H9 (cell line): Measurements from ENCODE around the gene CBFA2T2. TPM values are rescaled to one million over a fixed set of nuclear protein-coding genes. Genes with fewer than 3 reads are reported as not detected.

Experiments used
- DNase-seq: peaks from one replicate; pipeline ENCODE4 v3.0.0-alpha.2; 2017
- H2AFZ ChIP-seq: one replicate; pipeline ENCODE4 v1.6.1; 2013; ENCODE audit warnings: mild to moderate bottlenecking, low read length, control low read depth, moderate library complexity
- H2AK5ac ChIP-seq: 2 replicates; pipeline ENCODE4 v1.6.1; 2013; ENCODE audit warnings: low read length, control low read depth, mixed read lengths; ENCODE audit not compliant: insufficient read length
- H2BK120ac ChIP-seq: one replicate; pipeline ENCODE4 v1.6.1; 2013; ENCODE audit warnings: low read depth, mild to moderate bottlenecking, low read length, control low read depth, inconsistent platforms; ENCODE audit not compliant: poor library complexity, severe bottlenecking
- H2BK12ac ChIP-seq: 2 replicates; pipeline ENCODE4 v1.6.1; 2013; ENCODE audit warnings: low read length, control low read depth, mixed read lengths, low read depth; ENCODE audit not compliant: insufficient read length
- H2BK15ac ChIP-seq: 2 replicates; pipeline ENCODE4 v1.6.1; 2013; ENCODE audit warnings: low read depth, low read length, control low read depth
- H2BK20ac ChIP-seq: one replicate; pipeline ENCODE4 v1.6.1; 2013; ENCODE audit warnings: low read depth, mild to moderate bottlenecking, low read length, control low read depth, inconsistent platforms; ENCODE audit not compliant: poor library complexity, severe bottlenecking
- H2BK5ac ChIP-seq: 2 replicates; pipeline ENCODE4 v1.6.1; 2013; ENCODE audit warnings: low read length, control low read depth, mixed read lengths; ENCODE audit not compliant: insufficient read length
- H3K14ac ChIP-seq: 2 replicates; pipeline ENCODE4 v1.6.1; 2013; ENCODE audit warnings: low read length, control low read depth; ENCODE audit not compliant: insufficient read depth
- H3K18ac ChIP-seq: 2 replicates; pipeline ENCODE4 v1.6.1; 2013; ENCODE audit warnings: low read depth, mild to moderate bottlenecking, mixed read lengths, low read length, control low read depth; ENCODE audit not compliant: insufficient read length
- H3K23ac ChIP-seq: 2 replicates; pipeline ENCODE4 v1.6.1; 2013; ENCODE audit warnings: low read length, control low read depth, mixed read lengths, low read depth; ENCODE audit not compliant: insufficient read length
- H3K23me2 ChIP-seq: 2 replicates; pipeline ENCODE4 v1.6.1; 2013; ENCODE audit warnings: low read depth, mild to moderate bottlenecking, mixed read lengths, low read length, control low read depth; ENCODE audit not compliant: insufficient read length, poor library complexity, severe bottlenecking
- H3K27ac ChIP-seq: 2 replicates; pipeline ENCODE4 v1.5.1; 2013; ENCODE audit warnings: low read length, control low read depth, mixed read lengths, low read depth; ENCODE audit not compliant: insufficient read length
- H3K27me3 ChIP-seq: 2 replicates; pipeline ENCODE4 v1.6.1; 2013; ENCODE audit warnings: low read length, control low read depth, inconsistent platforms; ENCODE audit not compliant: insufficient read depth
- H3K4ac ChIP-seq: 2 replicates; pipeline ENCODE4 v1.6.1; 2013; ENCODE audit warnings: low read depth, mild to moderate bottlenecking, control low read depth, inconsistent platforms, low read length, moderate library complexity
- H3K4me1 ChIP-seq: 2 replicates; pipeline ENCODE4 v1.6.1; 2013; ENCODE audit warnings: low read length, control low read depth, inconsistent platforms; ENCODE audit not compliant: insufficient read depth
- H3K4me2 ChIP-seq: 2 replicates; pipeline ENCODE4 v1.6.1; 2013; ENCODE audit warnings: low read length, control low read depth, mixed read lengths; ENCODE audit not compliant: insufficient read length, insufficient read depth
- H3K56ac ChIP-seq: 2 replicates; pipeline ENCODE4 v1.6.1; 2013; ENCODE audit warnings: low read depth, mild to moderate bottlenecking, mixed read lengths, low read length, control low read depth; ENCODE audit not compliant: insufficient read length
- H3K79me1 ChIP-seq: 2 replicates; pipeline ENCODE4 v1.6.1; 2013; ENCODE audit warnings: low read depth, mild to moderate bottlenecking, moderate library complexity, low read length, control low read depth, inconsistent platforms; ENCODE audit not compliant: insufficient read depth, poor library complexity, severe bottlenecking
- H3K79me2 ChIP-seq: 2 replicates; pipeline ENCODE4 v1.6.1; 2013; ENCODE audit warnings: low read length, control low read depth, inconsistent platforms; ENCODE audit not compliant: insufficient read depth
- H3K9ac ChIP-seq: 2 replicates; pipeline ENCODE4 v1.6.1; 2013; ENCODE audit warnings: low read length, control low read depth, mixed read lengths; ENCODE audit not compliant: insufficient read length; ENCODE audit errors: extremely low read depth
- H3K9me3 ChIP-seq: one replicate; pipeline ENCODE4 v1.6.1; 2013; ENCODE audit warnings: low read depth, low read length, inconsistent platforms; ENCODE audit not compliant: control insufficient read depth
- H3T11ph ChIP-seq: one replicate; pipeline ENCODE4 v1.6.1; 2013; ENCODE audit warnings: mild to moderate bottlenecking, low read length, control low read depth, inconsistent platforms
- H4K20me1 ChIP-seq: one replicate; pipeline ENCODE4 v1.6.1; 2013; ENCODE audit not compliant: control insufficient read depth, insufficient read length, insufficient read depth
- H4K5ac ChIP-seq: 2 replicates; pipeline ENCODE4 v1.6.1; 2013; ENCODE audit warnings: low read depth, mild to moderate bottlenecking, mixed read lengths, low read length, control low read depth; ENCODE audit not compliant: insufficient read length
- H4K8ac ChIP-seq: replicated peaks from 2 replicates; pipeline ENCODE4 v1.6.1; 2013; ENCODE audit warnings: low read length, control low read depth, mixed read lengths, low read depth; ENCODE audit not compliant: insufficient read length
- H4K91ac ChIP-seq: 2 replicates; pipeline ENCODE4 v1.6.1; 2013; ENCODE audit warnings: low read depth, mild to moderate bottlenecking, moderate library complexity, mixed read lengths, low read length, control low read depth; ENCODE audit not compliant: insufficient read length
- H3K27ac Mint-ChIP-seq, 3 experiments: 2 replicates in 2 of 3; 3 replicates in 1 of 3; pipeline ENCODE4 v1.8.0; 2020 to 2021; ENCODE audit warnings: mixed read lengths in 3 of 3, mild to moderate bottlenecking in 1 of 3, moderate library complexity in 1 of 3
- H3K27me3 Mint-ChIP-seq: 2 replicates; pipeline ENCODE4 v1.8.0; 2021; ENCODE audit warnings: low read depth, mild to moderate bottlenecking, moderate library complexity, mixed read lengths
- H3K36me3 Mint-ChIP-seq, 3 experiments: 2 replicates in 2 of 3; 3 replicates in 1 of 3; pipeline ENCODE4 v1.8.0; 2020 to 2021; ENCODE audit warnings: low read depth in 3 of 3, mixed read lengths in 3 of 3; ENCODE audit not compliant: insufficient read depth in 1 of 3
- H3K4me1 Mint-ChIP-seq, 2 experiments: 2 replicates each; pipeline ENCODE4 v1.8.0; 2020; ENCODE audit warnings: mixed read lengths in 2 of 2
- H3K4me3 Mint-ChIP-seq, 2 experiments: 2 replicates in 1 of 2; 3 replicates in 1 of 2; pipeline ENCODE4 v1.8.0; 2020 to 2021; ENCODE audit warnings: mild to moderate bottlenecking in 2 of 2, mixed read lengths in 2 of 2, moderate library complexity in 1 of 2
- H3K9me3 Mint-ChIP-seq, 2 experiments: 2 replicates in 1 of 2; 3 replicates in 1 of 2; pipeline ENCODE4 v1.8.0; 2020; ENCODE audit warnings: mild to moderate bottlenecking in 2 of 2, mixed read lengths in 2 of 2, moderate library complexity in 1 of 2
- WGBS: extraction: QIAGEN DNeasy Blood & Tissue Kit; methylation state at CpG from one replicate; pipeline ENCODE4 v1.1.7; 2013; ENCODE audit warnings: missing lambda C conversion rate, low lambda C conversion rate, mixed read lengths; ENCODE audit not compliant: insufficient read length; ENCODE audit errors: extremely low coverage; 5-methylcytosine and 5-hydroxymethylcytosine counted together
- total RNA-seq: library from RNA; stranded (reverse); gene quantifications from 2 replicates; pipeline ENCODE4 v1.2.1, GENCODE V29; 2021
- TF ChIP-seq, protein P1 (sequence below): fragments of 200-600 bp; sonication (generic); conservative IDR thresholded peaks from 3 replicates; pipeline ENCODE4 v1.8.0; 2021; ENCODE audit warnings: antibody characterized with exemption, mild to moderate bottlenecking

Gene CBFA2T2
- total RNA-seq, 1 experiment from 2014 or later: 11.2 TPM

DNA sequence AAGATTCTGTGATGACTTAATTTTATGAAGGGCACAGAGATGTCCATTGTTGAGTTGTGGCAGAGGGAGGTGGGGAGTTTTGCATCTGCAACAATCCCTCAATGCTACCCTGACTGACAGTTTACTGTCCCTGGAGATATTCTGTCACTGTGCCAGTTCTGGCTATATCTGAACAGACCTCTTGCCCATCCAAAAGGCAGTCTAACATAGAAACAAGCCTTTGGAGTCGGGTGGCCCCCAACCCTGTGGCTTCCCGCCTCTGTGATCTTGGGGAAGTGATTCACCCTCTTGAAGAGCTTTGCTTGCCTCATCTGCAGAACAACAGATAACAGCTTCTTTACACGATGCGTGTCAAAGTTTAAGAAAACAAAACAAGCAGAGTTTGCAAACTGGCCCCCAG lies 200.1 kb downstream of the CBFA2T2 start:
- H3K4me2 ChIP-seq: no peak overlapping the region
- H2BK15ac ChIP-seq: no peak overlapping the region
- no peak overlapping the region for H3K9ac ChIP-seq
- Mint-ChIP-seq H3K27me3 (peaks cover 63% of the 10 kb centered on the region), H3K27ac (peak overlapping the region in 1 of 3 experiments; percentile 12; a peak in 1 of 7 replicates), H3K4me3 (no peak overlapping the region), H3K36me3 (no peaks in the 10 kb centered on the region; a peak in 1 of 7 replicates), H3K9me3 (no peaks in the 10 kb centered on the region), H3K4me1 (peaks cover 35 to 38% of the 10 kb centered on the region in 2 experiments)
- no peak overlapping the region for H2AK5ac ChIP-seq
- H2BK20ac ChIP-seq: no peak overlapping the region
- H3K9me3 ChIP-seq: no peaks in the 10 kb centered on the region
- no peak overlapping the region for H3K56ac ChIP-seq
- no peak overlapping the region for H2BK12ac ChIP-seq
- no peaks in the 10 kb centered on the region for H3K79me1 ChIP-seq
- DNase-seq: no peak
- no peak overlapping the region for H3K23ac ChIP-seq
- H4K20me1 ChIP-seq: no peaks in the 10 kb centered on the region
- H3K27me3 ChIP-seq: no peaks in the 10 kb centered on the region
- no peaks in the 10 kb centered on the region for H3K79me2 ChIP-seq
- no peak overlapping the region for H2BK5ac ChIP-seq
- no peak overlapping the region for H3K14ac ChIP-seq
- H3K4me1 ChIP-seq: no peaks in the 10 kb centered on the region
- H2AFZ ChIP-seq: no peak overlapping the region
- H3T11ph ChIP-seq: no peak overlapping the region
- TF ChIP-seq, protein P1, sequence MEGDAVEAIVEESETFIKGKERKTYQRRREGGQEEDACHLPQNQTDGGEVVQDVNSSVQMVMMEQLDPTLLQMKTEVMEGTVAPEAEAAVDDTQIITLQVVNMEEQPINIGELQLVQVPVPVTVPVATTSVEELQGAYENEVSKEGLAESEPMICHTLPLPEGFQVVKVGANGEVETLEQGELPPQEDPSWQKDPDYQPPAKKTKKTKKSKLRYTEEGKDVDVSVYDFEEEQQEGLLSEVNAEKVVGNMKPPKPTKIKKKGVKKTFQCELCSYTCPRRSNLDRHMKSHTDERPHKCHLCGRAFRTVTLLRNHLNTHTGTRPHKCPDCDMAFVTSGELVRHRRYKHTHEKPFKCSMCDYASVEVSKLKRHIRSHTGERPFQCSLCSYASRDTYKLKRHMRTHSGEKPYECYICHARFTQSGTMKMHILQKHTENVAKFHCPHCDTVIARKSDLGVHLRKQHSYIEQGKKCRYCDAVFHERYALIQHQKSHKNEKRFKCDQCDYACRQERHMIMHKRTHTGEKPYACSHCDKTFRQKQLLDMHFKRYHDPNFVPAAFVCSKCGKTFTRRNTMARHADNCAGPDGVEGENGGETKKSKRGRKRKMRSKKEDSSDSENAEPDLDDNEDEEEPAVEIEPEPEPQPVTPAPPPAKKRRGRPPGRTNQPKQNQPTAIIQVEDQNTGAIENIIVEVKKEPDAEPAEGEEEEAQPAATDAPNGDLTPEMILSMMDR: no peak
- no peak overlapping the region for H4K8ac ChIP-seq
- H4K91ac ChIP-seq: no peak overlapping the region
- no peak overlapping the region for H3K27ac ChIP-seq
- H3K23me2 ChIP-seq: peaks cover 7% of the 10 kb centered on the region
- H3K4ac ChIP-seq: no peak overlapping the region
- WGBS: no CpG with 5 or more reads among the region's 4 CpGs
- H2BK120ac ChIP-seq: no peak overlapping the region
- H4K5ac ChIP-seq: no peak overlapping the region
- no peak overlapping the region for H3K18ac ChIP-seq
